K562 (cell line): ENCODE results near the gene BCL3. TPM values are rescaled to one million over a fixed set of nuclear protein-coding genes. Genes with fewer than 3 reads are reported as not detected.

Source experiments
- ARID4B ChIP-seq: sonication (generic); formaldehyde crosslinking; IDR thresholded peaks from 2 replicates; pipeline ENCODE4 v1.8.0; 2022; ENCODE audit warnings: mild to moderate bottlenecking, missing genetic modification reagents
- CBFA2T2 ChIP-seq: fragments of 450-650 bp; conservative IDR thresholded peaks from 2 replicates; pipeline ENCODE4 v1.6.1; 2017; ENCODE audit warnings: mild to moderate bottlenecking
- CC2D1A ChIP-seq: fragments of 450-650 bp; IDR thresholded peaks from 2 replicates; pipeline ENCODE4 v1.6.1; 2017; ENCODE audit warnings: mild to moderate bottlenecking
- ETV6 ChIP-seq, 3 experiments: fragments of 150-350 bp in 1 of 3; sonication (generic) in 1 of 3; formaldehyde crosslinking in 1 of 3; IDR thresholded peaks; 2 replicates each; pipeline versions ENCODE4 v1.6.1 to v1.8.0; 2014 to 2022; ENCODE audit warnings: borderline replicate concordance in 2 of 3, low read depth in 2 of 3, antibody characterized with exemption in 1 of 3, low read length in 1 of 3, mild to moderate bottlenecking in 1 of 3, missing genetic modification reagents in 1 of 3
- MLX ChIP-seq, 2 experiments: fragments of 450-650 bp in 1 of 2; sonication (generic) in 1 of 2; formaldehyde crosslinking; conservative IDR thresholded peaks; 2 replicates each; pipeline versions ENCODE4 v1.4.0 to v1.8.1; 2020 to 2022; ENCODE audit warnings: mild to moderate bottlenecking in 1 of 2, missing genetic modification reagents in 1 of 2
- STAT5B ChIP-seq: fragments of 250-450 bp; sonication (Bioruptor Pico); IDR thresholded peaks from 2 replicates; pipeline ENCODE4 v1.8.0; 2021; ENCODE audit warnings: mild to moderate bottlenecking, inconsistent platforms
- USF2 ChIP-seq: sonication (generic); formaldehyde crosslinking; IDR thresholded peaks from 2 replicates; pipeline ENCODE4 v1.5.0; 2020; ENCODE audit warnings: missing genetic modification reagents
- ZNF436 ChIP-seq: fragments of 250-450, 450-650 bp; sonication (Bioruptor Pico); formaldehyde crosslinking; IDR thresholded peaks from 2 replicates; pipeline ENCODE4 v1.7.0; 2020; ENCODE audit warnings: mild to moderate bottlenecking
- ZNF449 ChIP-seq: fragments of 250-450 bp; sonication (Bioruptor Pico); IDR thresholded peaks from 2 replicates; pipeline ENCODE4 v1.8.0; 2022; ENCODE audit warnings: moderate library complexity, mild to moderate bottlenecking, inconsistent platforms
- polyA plus RNA-seq, 8 experiments: library from polyadenylated mRNA; depleted of rRNA in 4 of 8; stranded (reverse) in 5 of 8; unstranded in 3 of 8; fragments of >200 nt; fragmentation: Nextera tagmentation in 2 of 8; fragmentation: Illumina TruSeq in 1 of 8; extraction: Ambion mirVana in 2 of 8; extraction: Trizol in 1 of 8; gene quantifications; 2 replicates each; pipeline versions ENCODE4 v1.2.1 to v1.2.3, GENCODE V29; 2011 to 2014; ENCODE audit warnings: inconsistent platforms in 1 of 8, missing spikeins in 1 of 8
- total RNA-seq, 7 experiments: library from RNA; depleted of rRNA in 6 of 7; stranded (reverse); fragments of >200 nt in 6 of 7; fragmentation: Illumina TruSeq in 2 of 7; extraction: Trizol in 2 of 7; gene quantifications; 2 replicates each; pipeline versions ENCODE4 v1.2.1 to v1.2.3, GENCODE V29; 2011 to 2021; ENCODE audit warnings: low replicate concordance in 1 of 7
- TF ChIP-seq, protein P1 (sequence below): fragments of 250-450 bp; sonication (Bioruptor Pico); IDR thresholded peaks from 2 replicates; pipeline ENCODE4 v1.5.0; 2022; ENCODE audit warnings: mild to moderate bottlenecking

The BCL3 gene
- total and polyA plus RNA-seq, 9 of the 15 experiments (the other 6 are each of a cell fraction or from before 2014, with no cell fraction given): 0.03 to 2.4 (median 0.50) TPM; not detected in 1

- no peak for TF ChIP-seq ZNF449 (CRISPR knock-in tag)
- no peak for TF ChIP-seq ZNF436
- TF ChIP-seq USF2 (CRISPR knock-in tag): no peak
- TF ChIP-seq MLX (CRISPR knock-in tag; conservative IDR thresholded peaks at IDR 0.05): no peak
- no peak for TF ChIP-seq CBFA2T2
- TF ChIP-seq CC2D1A: 0 out of 2 replicates have a peak, but pooled peaks have one; percentile 33
- TF ChIP-seq ETV6 (IDR thresholded peaks at IDR 0.05; ENCODE audit: borderline replicate concordance in 1 of 2, low read depth in 2 of 2, low read length in 1 of 2): no peak
- TF ChIP-seq ETV6 (CRISPR knock-in tag; IDR thresholded peaks at IDR 0.05; ENCODE audit: borderline replicate concordance): no peak
- TF ChIP-seq, protein P1, sequence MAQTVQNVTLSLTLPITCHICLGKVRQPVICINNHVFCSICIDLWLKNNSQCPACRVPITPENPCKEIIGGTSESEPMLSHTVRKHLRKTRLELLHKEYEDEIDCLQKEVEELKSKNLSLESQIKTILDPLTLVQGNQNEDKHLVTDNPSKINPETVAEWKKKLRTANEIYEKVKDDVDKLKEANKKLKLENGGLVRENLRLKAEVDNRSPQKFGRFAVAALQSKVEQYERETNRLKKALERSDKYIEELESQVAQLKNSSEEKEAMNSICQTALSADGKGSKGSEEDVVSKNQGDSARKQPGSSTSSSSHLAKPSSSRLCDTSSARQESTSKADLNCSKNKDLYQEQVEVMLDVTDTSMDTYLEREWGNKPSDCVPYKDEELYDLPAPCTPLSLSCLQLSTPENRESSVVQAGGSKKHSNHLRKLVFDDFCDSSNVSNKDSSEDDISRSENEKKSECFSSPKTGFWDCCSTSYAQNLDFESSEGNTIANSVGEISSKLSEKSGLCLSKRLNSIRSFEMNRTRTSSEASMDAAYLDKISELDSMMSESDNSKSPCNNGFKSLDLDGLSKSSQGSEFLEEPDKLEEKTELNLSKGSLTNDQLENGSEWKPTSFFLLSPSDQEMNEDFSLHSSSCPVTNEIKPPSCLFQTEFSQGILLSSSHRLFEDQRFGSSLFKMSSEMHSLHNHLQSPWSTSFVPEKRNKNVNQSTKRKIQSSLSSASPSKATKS: no peak
- no peak for TF ChIP-seq ARID4B (CRISPR knock-in tag)
- no peak for TF ChIP-seq STAT5B (CRISPR knock-in tag)
Measured at GRCh38 chr19:44747739-44748425, 626 bp upstream of the BCL3 start (continued).
